GM23338 (cell line): Measurements from ENCODE around the gene AP2B1. TPM values are rescaled to one million over a fixed set of nuclear protein-coding genes. Genes with fewer than 3 reads are reported as not detected.

Experiments used
- ATAC-seq: fragments of 200-7000 bp; cut with Tn5 transposase; 3 replicates; pipeline ENCODE4 v1.9.1; 2020
- DNase-seq: peaks from one replicate; pipeline ENCODE4 v3.0.0-alpha.2; 2015; ENCODE audit warnings: low spot score
- H2AFZ ChIP-seq: fragments of 200-600 bp; sonication (generic); 2 replicates; pipeline ENCODE4 v1.8.0; 2016; ENCODE audit warnings: antibody characterized with exemption, mild to moderate bottlenecking, moderate library complexity
- H3F3A ChIP-seq: fragments of 200-600 bp; sonication (generic); replicated peaks from 2 replicates; pipeline ENCODE4 v1.8.0; 2017; ENCODE audit warnings: antibody characterized with exemption, mixed run types, low read depth
- H3K27ac ChIP-seq: fragments of 200-600 bp; sonication (generic); 2 replicates; pipeline ENCODE4 v1.6.1; 2016; ENCODE audit warnings: low read depth
- H3K27me3 ChIP-seq: fragments of 200-600 bp; sonication (generic); 2 replicates; pipeline ENCODE4 v1.8.0; 2016; ENCODE audit warnings: mild to moderate bottlenecking, mixed run types, moderate library complexity; ENCODE audit not compliant: insufficient read depth
- H3K36me3 ChIP-seq: fragments of 200-600 bp; sonication (generic); 2 replicates; pipeline ENCODE4 v1.8.0; 2016; ENCODE audit warnings: mild to moderate bottlenecking; ENCODE audit not compliant: insufficient read depth
- H3K4me1 ChIP-seq: fragments of 200-600 bp; sonication (generic); 2 replicates; pipeline ENCODE4 v1.8.0; 2016; ENCODE audit warnings: mild to moderate bottlenecking, moderate library complexity; ENCODE audit not compliant: insufficient read depth
- H3K4me2 ChIP-seq: fragments of 200-600 bp; sonication (generic); 2 replicates; pipeline ENCODE4 v1.7.1; 2017; ENCODE audit warnings: mixed run types
- H3K4me3 ChIP-seq: fragments of 200-600 bp; sonication (generic); 2 replicates; pipeline ENCODE4 v1.6.1; 2016; ENCODE audit warnings: mixed run types
- H3K79me2 ChIP-seq: fragments of 200-600 bp; sonication (generic); replicated peaks from 2 replicates; pipeline ENCODE4 v1.8.0; 2017; ENCODE audit warnings: mild to moderate bottlenecking; ENCODE audit not compliant: insufficient read depth
- H3K9me2 ChIP-seq: fragments of 200-600 bp; sonication (generic); 2 replicates; pipeline ENCODE4 v1.8.0; 2017; ENCODE audit not compliant: insufficient read depth
- H4K20me1 ChIP-seq: fragments of 200-600 bp; sonication (generic); replicated peaks from 2 replicates; pipeline ENCODE4 v1.8.0; 2017; ENCODE audit warnings: mild to moderate bottlenecking; ENCODE audit not compliant: insufficient read depth
- H3K27ac Mint-ChIP-seq: 2 replicates; pipeline ENCODE4 v1.8.0; 2020; ENCODE audit warnings: inconsistent platforms, mild to moderate bottlenecking, moderate library complexity, mixed read lengths
- H3K27me3 Mint-ChIP-seq: 3 replicates; pipeline ENCODE4 v1.8.0; 2022; ENCODE audit warnings: low read depth, mild to moderate bottlenecking, moderate library complexity, mixed read lengths, inconsistent platforms; ENCODE audit not compliant: insufficient read depth, poor library complexity
- H3K36me3 Mint-ChIP-seq: 3 replicates; pipeline ENCODE4 v1.8.0; 2021; ENCODE audit warnings: low read depth, mild to moderate bottlenecking, inconsistent platforms, moderate library complexity, mixed read lengths
- H3K4me1 Mint-ChIP-seq: 3 replicates; pipeline ENCODE4 v1.8.0; 2020; ENCODE audit warnings: mild to moderate bottlenecking, inconsistent platforms, mixed read lengths
- H3K4me3 Mint-ChIP-seq: 3 replicates; pipeline ENCODE4 v1.8.0; 2021; ENCODE audit warnings: moderate library complexity, mild to moderate bottlenecking, inconsistent platforms, mixed read lengths
- H3K9me3 Mint-ChIP-seq: 3 replicates; pipeline ENCODE4 v1.8.0; 2020; ENCODE audit warnings: moderate library complexity, mild to moderate bottlenecking, inconsistent platforms, mixed read lengths
- CREB1 ChIP-seq: fragments of 250-450 bp; sonication (Bioruptor Pico); IDR thresholded peaks from 2 replicates; pipeline ENCODE4 v1.5.0; 2020; ENCODE audit warnings: low read depth, mild to moderate bottlenecking, moderate library complexity
- CTCF ChIP-seq, 2 experiments: fragments of 200-600 bp in 1 of 2; sonication (generic) in 1 of 2; conservative IDR thresholded peaks; 2 replicates each; pipeline versions ENCODE4 v1.5.1 to v1.6.1; 2016 to 2017; ENCODE audit warnings: antibody characterized with exemption in 2 of 2, low read depth in 2 of 2, mild to moderate bottlenecking in 2 of 2, moderate library complexity in 1 of 2
- ETS1 ChIP-seq: IDR thresholded peaks from 2 replicates; pipeline ENCODE4 v1.6.1; 2016; ENCODE audit warnings: antibody characterized with exemption
- EZH2phosphoT487 ChIP-seq: fragments of 200-600 bp; sonication (generic); IDR thresholded peaks from one replicate; pipeline ENCODE4 v1.8.1; 2018; ENCODE audit warnings: antibody characterized with exemption; ENCODE audit not compliant: unreplicated experiment
- JUNB ChIP-seq: IDR thresholded peaks from one replicate; pipeline ENCODE4 v1.6.1; 2016; ENCODE audit warnings: antibody characterized with exemption; ENCODE audit not compliant: unreplicated experiment
- NANOG ChIP-seq: IDR thresholded peaks from 2 replicates; pipeline ENCODE4 v1.6.1; 2016; ENCODE audit warnings: antibody characterized with exemption, borderline replicate concordance
- POLR2AphosphoS5 ChIP-seq: IDR thresholded peaks from 2 replicates; pipeline ENCODE4 v1.6.1; 2016; ENCODE audit warnings: antibody characterized with exemption, low read depth
- REST ChIP-seq: IDR thresholded peaks from one replicate; pipeline ENCODE4 v1.6.1; 2018; ENCODE audit warnings: antibody characterized with exemption; ENCODE audit not compliant: unreplicated experiment
- STAT1 ChIP-seq: IDR thresholded peaks from one replicate; pipeline ENCODE4 v1.6.1; 2016; ENCODE audit warnings: antibody characterized with exemption; ENCODE audit not compliant: unreplicated experiment
- ZNF114 ChIP-seq: fragments of 250-450 bp; sonication (Bioruptor Pico); IDR thresholded peaks from 2 replicates; pipeline ENCODE4 v1.5.0; 2020; ENCODE audit warnings: mild to moderate bottlenecking, moderate library complexity
- ZNF331 ChIP-seq: fragments of 250-450 bp; sonication (Bioruptor Pico); IDR thresholded peaks from 2 replicates; pipeline ENCODE4 v1.5.0; 2020; ENCODE audit warnings: low read depth, mild to moderate bottlenecking, moderate library complexity
- polyA plus RNA-seq: library from polyadenylated mRNA; unstranded; fragments of >200 nt; fragmentation: Nextera tagmentation; extraction: Ambion mirVana; gene quantifications from 2 replicates; pipeline ENCODE4 v1.2.1, GENCODE V29; 2016
- total RNA-seq: library from RNA; depleted of rRNA; stranded (reverse); fragments of >200 nt; shearing (Covaris generic); gene quantifications from 2 replicates; pipeline ENCODE4 v1.2.3, GENCODE V29; 2014
- TF ChIP-seq, protein P1 (sequence below): fragments of 250-450 bp; sonication (Bioruptor Pico); IDR thresholded peaks from 2 replicates; pipeline ENCODE4 v1.5.0; 2020; ENCODE audit warnings: mild to moderate bottlenecking, moderate library complexity

AP2B1 gene
- total and polyA plus RNA-seq, 2 experiments from 2014 or later = 89.7 to 144 TPM

DNA sequence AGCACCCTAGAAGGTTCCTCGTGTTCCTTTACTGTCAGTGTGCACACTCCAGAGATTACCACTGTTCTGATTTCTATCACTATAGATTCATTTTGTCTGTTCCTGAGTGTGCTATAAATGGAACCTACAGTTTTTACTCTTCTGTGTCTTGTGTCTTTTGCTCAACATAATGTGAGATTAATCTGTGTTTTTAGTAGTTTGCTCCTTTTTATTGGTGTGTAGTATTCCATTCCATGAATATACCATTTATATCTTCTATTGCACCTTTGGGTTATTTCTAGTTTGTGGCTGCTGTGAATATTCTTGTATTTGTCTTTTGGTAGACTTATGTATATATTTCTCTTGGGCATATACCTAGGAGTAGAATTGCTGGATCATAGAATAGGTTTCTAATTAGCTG, 68.2 kb downstream of the AP2B1 start:
- DNase-seq (no peak), ATAC-seq (no peak)
- H3K9me2 ChIP-seq = no peaks in the 10 kb centered on the region
- Mint-ChIP-seq H3K36me3 (peaks cover 22% of the 10 kb centered on the region), H3K4me1 (peaks cover 12% of the 10 kb centered on the region), H3K27me3 (no peaks in the 10 kb centered on the region), H3K27ac (no peak overlapping the region), H3K4me3 (no peak overlapping the region), H3K9me3 (no peaks in the 10 kb centered on the region)
- H3K79me2 ChIP-seq = no peaks in the 10 kb centered on the region
- no peak overlapping the region for H3K4me3 ChIP-seq
- no peak for TF ChIP-seq ZNF114 (CRISPR knock-in tag)
- no peak for TF ChIP-seq POLR2AphosphoS5
- TF ChIP-seq REST = no peak
- TF ChIP-seq STAT1 = no peak
- TF ChIP-seq CTCF (conservative IDR thresholded peaks at IDR 0.05; ENCODE audit: low read depth in 2 of 2) = no peak
- no peak for TF ChIP-seq NANOG
- no peak for TF ChIP-seq ZNF331
- TF ChIP-seq, protein P1, sequence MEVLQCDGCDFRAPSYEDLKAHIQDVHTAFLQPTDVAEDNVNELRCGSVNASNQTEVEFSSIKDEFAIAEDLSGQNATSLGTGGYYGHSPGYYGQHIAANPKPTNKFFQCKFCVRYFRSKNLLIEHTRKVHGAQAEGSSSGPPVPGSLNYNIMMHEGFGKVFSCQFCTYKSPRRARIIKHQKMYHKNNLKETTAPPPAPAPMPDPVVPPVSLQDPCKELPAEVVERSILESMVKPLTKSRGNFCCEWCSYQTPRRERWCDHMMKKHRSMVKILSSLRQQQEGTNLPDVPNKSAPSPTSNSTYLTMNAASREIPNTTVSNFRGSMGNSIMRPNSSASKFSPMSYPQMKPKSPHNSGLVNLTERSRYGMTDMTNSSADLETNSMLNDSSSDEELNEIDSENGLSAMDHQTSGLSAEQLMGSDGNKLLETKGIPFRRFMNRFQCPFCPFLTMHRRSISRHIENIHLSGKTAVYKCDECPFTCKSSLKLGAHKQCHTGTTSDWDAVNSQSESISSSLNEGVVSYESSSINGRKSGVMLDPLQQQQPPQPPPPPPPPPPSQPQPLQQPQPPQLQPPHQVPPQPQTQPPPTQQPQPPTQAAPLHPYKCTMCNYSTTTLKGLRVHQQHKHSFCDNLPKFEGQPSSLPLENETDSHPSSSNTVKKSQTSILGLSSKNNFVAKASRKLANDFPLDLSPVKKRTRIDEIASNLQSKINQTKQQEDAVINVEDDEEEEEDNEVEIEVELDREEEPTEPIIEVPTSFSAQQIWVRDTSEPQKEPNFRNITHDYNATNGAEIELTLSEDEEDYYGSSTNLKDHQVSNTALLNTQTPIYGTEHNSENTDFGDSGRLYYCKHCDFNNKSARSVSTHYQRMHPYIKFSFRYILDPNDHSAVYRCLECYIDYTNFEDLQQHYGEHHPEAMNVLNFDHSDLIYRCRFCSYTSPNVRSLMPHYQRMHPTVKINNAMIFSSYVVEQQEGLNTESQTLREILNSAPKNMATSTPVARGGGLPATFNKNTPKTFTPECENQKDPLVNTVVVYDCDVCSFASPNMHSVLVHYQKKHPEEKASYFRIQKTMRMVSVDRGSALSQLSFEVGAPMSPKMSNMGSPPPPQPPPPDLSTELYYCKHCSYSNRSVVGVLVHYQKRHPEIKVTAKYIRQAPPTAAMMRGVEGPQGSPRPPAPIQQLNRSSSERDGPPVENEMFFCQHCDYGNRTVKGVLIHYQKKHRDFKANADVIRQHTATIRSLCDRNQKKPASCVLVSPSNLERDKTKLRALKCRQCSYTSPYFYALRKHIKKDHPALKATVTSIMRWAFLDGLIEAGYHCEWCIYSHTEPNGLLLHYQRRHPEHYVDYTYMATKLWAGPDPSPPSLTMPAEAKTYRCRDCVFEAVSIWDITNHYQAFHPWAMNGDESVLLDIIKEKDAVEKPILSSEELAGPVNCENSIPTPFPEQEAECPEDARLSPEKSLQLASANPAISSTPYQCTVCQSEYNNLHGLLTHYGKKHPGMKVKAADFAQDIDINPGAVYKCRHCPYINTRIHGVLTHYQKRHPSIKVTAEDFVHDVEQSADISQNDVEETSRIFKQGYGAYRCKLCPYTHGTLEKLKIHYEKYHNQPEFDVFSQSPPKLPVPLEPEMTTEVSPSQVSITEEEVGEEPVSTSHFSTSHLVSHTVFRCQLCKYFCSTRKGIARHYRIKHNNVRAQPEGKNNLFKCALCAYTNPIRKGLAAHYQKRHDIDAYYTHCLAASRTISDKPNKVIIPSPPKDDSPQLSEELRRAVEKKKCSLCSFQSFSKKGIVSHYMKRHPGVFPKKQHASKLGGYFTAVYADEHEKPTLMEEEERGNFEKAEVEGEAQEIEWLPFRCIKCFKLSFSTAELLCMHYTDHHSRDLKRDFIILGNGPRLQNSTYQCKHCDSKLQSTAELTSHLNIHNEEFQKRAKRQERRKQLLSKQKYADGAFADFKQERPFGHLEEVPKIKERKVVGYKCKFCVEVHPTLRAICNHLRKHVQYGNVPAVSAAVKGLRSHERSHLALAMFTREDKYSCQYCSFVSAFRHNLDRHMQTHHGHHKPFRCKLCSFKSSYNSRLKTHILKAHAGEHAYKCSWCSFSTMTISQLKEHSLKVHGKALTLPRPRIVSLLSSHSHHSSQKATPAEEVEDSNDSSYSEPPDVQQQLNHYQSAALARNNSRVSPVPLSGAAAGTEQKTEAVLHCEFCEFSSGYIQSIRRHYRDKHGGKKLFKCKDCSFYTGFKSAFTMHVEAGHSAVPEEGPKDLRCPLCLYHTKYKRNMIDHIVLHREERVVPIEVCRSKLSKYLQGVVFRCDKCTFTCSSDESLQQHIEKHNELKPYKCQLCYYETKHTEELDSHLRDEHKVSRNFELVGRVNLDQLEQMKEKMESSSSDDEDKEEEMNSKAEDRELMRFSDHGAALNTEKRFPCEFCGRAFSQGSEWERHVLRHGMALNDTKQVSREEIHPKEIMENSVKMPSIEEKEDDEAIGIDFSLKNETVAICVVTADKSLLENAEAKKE = no peak
- TF ChIP-seq ETS1 = no peak
- no peak for TF ChIP-seq EZH2phosphoT487
- TF ChIP-seq JUNB = no peak
- TF ChIP-seq CREB1 (CRISPR knock-in tag) = no peak
- H3K4me1 ChIP-seq = no peaks in the 10 kb centered on the region; the same call in 1 of the 2 replicates
- H2AFZ ChIP-seq = no peak overlapping the region
- no peak overlapping the region for H3K4me2 ChIP-seq
- H3F3A ChIP-seq = no peaks in the 10 kb centered on the region
- H3K36me3 ChIP-seq = peaks cover 10% of the 10 kb centered on the region; the same call in 1 of the 2 replicates
- no peaks in the 10 kb centered on the region for H3K27me3 ChIP-seq
- H3K27ac ChIP-seq = no peak overlapping the region
- H4K20me1 ChIP-seq = peaks cover 3% of the 10 kb centered on the region; the same call in 1 of the 2 replicates
